CD4-positive, CD25-positive, alpha-beta regulatory T cell (primary cell): Measurements from ENCODE around the gene FAAP20. TPM values are rescaled to one million over a fixed set of nuclear protein-coding genes. Genes with fewer than 3 reads are reported as not detected.

Experiments used
- ATAC-seq, 2 donors: fragments of 150-1000 bp; cut with Tn5 transposase; one replicate each; pipeline ENCODE4 v1.10.0; 2021; ENCODE audit warnings: low read depth in 2 of 2, moderate number of reproducible peaks in 2 of 2, moderate library complexity in 1 of 2
- DNase-seq, 3 donors: peaks; one replicate each; pipeline versions ENCODE4 v3.0.0 to v3.0.0-alpha.2; 2012 to 2022; ENCODE audit warnings: mixed read lengths in 1 of 3
- H3K27ac ChIP-seq: one replicate; pipeline ENCODE4 v1.7.0; 2013; ENCODE audit warnings: mild to moderate bottlenecking, low read length; ENCODE audit not compliant: insufficient read depth, poor library complexity, severe bottlenecking
- H3K27me3 ChIP-seq: one replicate; pipeline ENCODE4 v1.7.0; 2013; ENCODE audit warnings: low read length; ENCODE audit not compliant: control insufficient read depth, insufficient read depth
- H3K36me3 ChIP-seq: one replicate; pipeline ENCODE4 v1.7.0; 2013; ENCODE audit warnings: mild to moderate bottlenecking, low read length, moderate library complexity; ENCODE audit not compliant: control insufficient read depth, insufficient read depth
- H3K4me1 ChIP-seq: 2 replicates; pipeline ENCODE4 v1.7.0; 2013; ENCODE audit warnings: mild to moderate bottlenecking, low read length; ENCODE audit not compliant: insufficient read depth, control insufficient read depth, poor library complexity, severe bottlenecking
- H3K4me3 ChIP-seq: one replicate; pipeline ENCODE4 v1.7.0; 2013; ENCODE audit warnings: low read depth, mild to moderate bottlenecking, low read length, moderate library complexity
- H3K9me3 ChIP-seq, 2 experiments: 1 replicate in 1 of 2; 2 replicates in 1 of 2; pipeline ENCODE4 v1.7.0; 2013; ENCODE audit warnings: low read length in 2 of 2, mild to moderate bottlenecking in 1 of 2, moderate library complexity in 1 of 2; ENCODE audit not compliant: control insufficient read depth in 2 of 2
- H3K27ac Mint-ChIP-seq, 3 donors: one replicate each; pipeline ENCODE4 v1.8.0; 2020 to 2022; ENCODE audit warnings: mild to moderate bottlenecking in 3 of 3, mixed read lengths in 3 of 3, moderate library complexity in 2 of 3
- H3K27me3 Mint-ChIP-seq: one replicate; pipeline ENCODE4 v1.8.0; 2022; ENCODE audit warnings: mild to moderate bottlenecking, mixed read lengths
- H3K36me3 Mint-ChIP-seq: one replicate; pipeline ENCODE4 v1.8.0; 2020; ENCODE audit warnings: mixed read lengths
- H3K4me1 Mint-ChIP-seq, 4 donors: one replicate each; pipeline ENCODE4 v1.8.0; 2020 to 2022; ENCODE audit warnings: mixed read lengths in 4 of 4, mild to moderate bottlenecking in 1 of 4
- H3K4me3 Mint-ChIP-seq, 4 donors: one replicate each; pipeline ENCODE4 v1.8.0; 2020 to 2022; ENCODE audit warnings: mild to moderate bottlenecking in 4 of 4, mixed read lengths in 4 of 4, moderate library complexity in 3 of 4
- H3K9me3 Mint-ChIP-seq, 7 donors: one replicate each; pipeline ENCODE4 v1.8.0; 2020 to 2022; ENCODE audit warnings: mixed read lengths in 7 of 7, mild to moderate bottlenecking in 3 of 7, moderate library complexity in 2 of 7
- polyA plus RNA-seq, 4 donors: library from polyadenylated mRNA; unstranded; fragments of 300-500 nt; fragmentation: Illumina TruSeq; gene quantifications; one replicate each; pipeline ENCODE4 v1.2.3, GENCODE V29; 2021
- total RNA-seq: library from RNA; stranded (reverse); gene quantifications from one replicate; pipeline ENCODE4 v1.2.3, GENCODE V29; 2022

FAAP20 gene
- total and polyA plus RNA-seq, 5 donors from 2014 or later: 40.0 to 66.5 (median 45.4) TPM

GRCh38 chr1:2187619-2188018, 7.0 kb downstream of the FAAP20 start:
- Mint-ChIP-seq H3K27me3 (no peaks in the 10 kb centered on the region), H3K27ac (peak overlapping the region in 2 of 3 donors; percentile 33 to 62), H3K36me3 (peaks cover 5% of the 10 kb centered on the region), H3K4me1 (peaks cover 0 to 16% (median 7%) of the 10 kb centered on the region in 4 donors), H3K4me3 (no peak overlapping the region), H3K9me3 (no peaks in the 10 kb centered on the region)
- H3K4me3 ChIP-seq: no peak overlapping the region
- peaks cover 7% of the 10 kb centered on the region for H3K36me3 ChIP-seq
- no peak for ATAC-seq
- H3K27me3 ChIP-seq: no peaks in the 10 kb centered on the region
- H3K9me3 ChIP-seq: no peaks in the 10 kb centered on the region
- H3K4me1 ChIP-seq: peaks cover 7% of the 10 kb centered on the region
- no peak for DNase-seq
- no peak overlapping the region for H3K27ac ChIP-seq

- Mint-ChIP-seq H3K27ac (peak overlapping the region in 1 of 3 donors; percentile 48), H3K36me3 (peaks cover 5% of the 10 kb centered on the region), H3K9me3 (no peaks in the 10 kb centered on the region), H3K4me3 (no peak overlapping the region), H3K27me3 (no peaks in the 10 kb centered on the region), H3K4me1 (peaks cover 0 to 14% (median 7%) of the 10 kb centered on the region in 4 donors)
- DNase-seq (no peak), ATAC-seq (no peak)
- no peaks in the 10 kb centered on the region for H3K9me3 ChIP-seq
- no peak overlapping the region for H3K27ac ChIP-seq
- peaks cover 7% of the 10 kb centered on the region for H3K36me3 ChIP-seq
- peaks cover 7% of the 10 kb centered on the region for H3K4me1 ChIP-seq
- H3K4me3 ChIP-seq: no peak overlapping the region
- H3K27me3 ChIP-seq: no peaks in the 10 kb centered on the region
Observed at GRCh38 chr1:2186901-2187300, 7.7 kb downstream of the FAAP20 start.

- H3K27me3 Mint-ChIP-seq: no peaks in the 10 kb centered on the region
Observed at GRCh38 chr1:2185880-2186855, 8.4 kb downstream of the FAAP20 start.

GRCh38 chr1:2184934-2185333, 9.6 kb downstream of the FAAP20 start:
- no peak overlapping the region for H3K27ac ChIP-seq
- Mint-ChIP-seq H3K4me3 (no peak overlapping the region), H3K36me3 (peaks cover 8% of the 10 kb centered on the region), H3K27ac (no peak overlapping the region), H3K27me3 (no peaks in the 10 kb centered on the region), H3K4me1 (peaks cover 0 to 6% (median 2%) of the 10 kb centered on the region in 4 donors), H3K9me3 (no peaks in the 10 kb centered on the region)
- H3K9me3 ChIP-seq: no peaks in the 10 kb centered on the region
- ATAC-seq (no peak), DNase-seq (no peak)
- no peaks in the 10 kb centered on the region for H3K27me3 ChIP-seq
- no peak overlapping the region for H3K4me3 ChIP-seq
- H3K4me1 ChIP-seq: peaks cover 4% of the 10 kb centered on the region
- peaks cover 7% of the 10 kb centered on the region for H3K36me3 ChIP-seq

More at GRCh38 chr1:2185880-2186855, 8.4 kb downstream of the FAAP20 start:
- H3K4me3 ChIP-seq: no peak overlapping the region
- peaks cover 7% of the 10 kb centered on the region for H3K4me1 ChIP-seq
- H3K9me3 Mint-ChIP-seq: no peaks in the 10 kb centered on the region
- no peak for ATAC-seq
- no peaks in the 10 kb centered on the region for H3K27me3 ChIP-seq
- H3K9me3 ChIP-seq: no peaks in the 10 kb centered on the region
- H3K4me3 Mint-ChIP-seq: no peak overlapping the region
- peaks cover 0 to 11% (median 6%) of the 10 kb centered on the region in 4 donors for H3K4me1 Mint-ChIP-seq
- DNase-seq: no peak
- H3K27ac ChIP-seq: no peak overlapping the region
- peak overlapping the region in 2 of 3 donors; percentile 29 to 48 for H3K27ac Mint-ChIP-seq
- peaks cover 5% of the 10 kb centered on the region for H3K36me3 Mint-ChIP-seq
- H3K36me3 ChIP-seq: peaks cover 7% of the 10 kb centered on the region

GRCh38 chr1:2184531-2184930, 10.0 kb downstream of the FAAP20 start:
- no peaks in the 10 kb centered on the region for H3K27me3 Mint-ChIP-seq
- H3K9me3 ChIP-seq: no peaks in the 10 kb centered on the region
- H3K36me3 ChIP-seq: peaks cover 7% of the 10 kb centered on the region
- peaks cover 0 to 6% (median 2%) of the 10 kb centered on the region in 4 donors for H3K4me1 Mint-ChIP-seq
- H3K27ac ChIP-seq: no peak overlapping the region
- no peaks in the 10 kb centered on the region for H3K27me3 ChIP-seq
- H3K4me3 Mint-ChIP-seq: no peak overlapping the region
- no peak for ATAC-seq
- H3K27ac Mint-ChIP-seq: no peak overlapping the region
- no peaks in the 10 kb centered on the region for H3K4me1 ChIP-seq
- no peaks in the 10 kb centered on the region for H3K9me3 Mint-ChIP-seq
- peaks cover 8% of the 10 kb centered on the region for H3K36me3 Mint-ChIP-seq
- H3K4me3 ChIP-seq: no peak overlapping the region
- DNase-seq: no peak

- no peak for DNase-seq
- Mint-ChIP-seq H3K4me3 (no peak overlapping the region), H3K9me3 (no peaks in the 10 kb centered on the region), H3K27ac (no peak overlapping the region), H3K36me3 (peaks cover 8% of the 10 kb centered on the region), H3K27me3 (no peaks in the 10 kb centered on the region), H3K4me1 (no peaks in the 10 kb centered on the region)
- ATAC-seq: no peak
- H3K9me3 ChIP-seq: no peaks in the 10 kb centered on the region
- H3K4me1 ChIP-seq: no peaks in the 10 kb centered on the region
- no peak overlapping the region for H3K27ac ChIP-seq
- no peaks in the 10 kb centered on the region for H3K27me3 ChIP-seq
- peaks cover 7% of the 10 kb centered on the region for H3K36me3 ChIP-seq
- H3K4me3 ChIP-seq: no peak overlapping the region
Observed at GRCh38 chr1:2183937-2184334, 10.6 kb downstream of the FAAP20 start.

- Mint-ChIP-seq H3K4me3 (peak overlapping the region in 1 of 4 donors; percentile 69), H3K9me3 (no peaks in the 10 kb centered on the region), H3K27me3 (no peaks in the 10 kb centered on the region), H3K36me3 (peaks cover 8% of the 10 kb centered on the region), H3K27ac (no peak overlapping the region), H3K4me1 (no peaks in the 10 kb centered on the region)
- peaks cover 7% of the 10 kb centered on the region for H3K36me3 ChIP-seq
- H3K27ac ChIP-seq: no peak overlapping the region
- ATAC-seq (no peak), DNase-seq (no peak)
- H3K27me3 ChIP-seq: no peaks in the 10 kb centered on the region
- no peaks in the 10 kb centered on the region for H3K4me1 ChIP-seq
- no peaks in the 10 kb centered on the region for H3K9me3 ChIP-seq
- no peak overlapping the region for H3K4me3 ChIP-seq
Observed at GRCh38 chr1:2182376-2182775, 12.2 kb downstream of the FAAP20 start.
